Mucosa of stomach (tissue), 1 donor: ENCODE measurements around the gene EXOC5.

Experiments used
- H3K27me3 ChIP-seq: one replicate; pipeline ENCODE4 v1.7.0; 2013; ENCODE audit warnings: mild to moderate bottlenecking, low read length; ENCODE audit not compliant: control insufficient read depth, insufficient read depth
- H3K36me3 ChIP-seq: one replicate; pipeline ENCODE4 v1.7.0; 2013; ENCODE audit warnings: low read length; ENCODE audit not compliant: control insufficient read depth, insufficient read depth
- H3K4me1 ChIP-seq: one replicate; pipeline ENCODE4 v1.7.0; 2013; ENCODE audit warnings: mild to moderate bottlenecking, low read length; ENCODE audit not compliant: control insufficient read depth, insufficient read depth
- H3K4me3 ChIP-seq: one replicate; pipeline ENCODE4 v1.7.0; 2013; ENCODE audit warnings: low read length
- H3K9ac ChIP-seq: one replicate; pipeline ENCODE4 v1.7.0; 2013; ENCODE audit warnings: mild to moderate bottlenecking, low read length, moderate library complexity
- H3K9me3 ChIP-seq: one replicate; pipeline ENCODE4 v1.7.0; 2013; ENCODE audit warnings: mild to moderate bottlenecking, low read length, moderate library complexity; ENCODE audit not compliant: control insufficient read depth
- donor health status: Pancreatic carcinoma.

EXOC5 gene

GRCh38 chr14:57268161-57269069 lies at the start of gene EXOC5, which contains the start of gene AP5M1:
TSS of gene EXOC5 (minus strand) at chr14:57268905. CDS start at chr14:57268648, 257 bp downstream.
TSS of gene AP5M1 (plus strand) at chr14:57268971. CDS start at chr14:57269315, 344 bp downstream.
- H3K36me3 ChIP-seq = no peaks in the 10 kb centered on the region
- peak within 1 kb of the TSS; percentile 79 for H3K9ac ChIP-seq
- peaks cover 9% of the 10 kb centered on the region for H3K4me1 ChIP-seq
- peak within 1 kb of the TSS; percentile 66 for H3K4me3 ChIP-seq
- H3K9me3 ChIP-seq = no peaks in the 10 kb centered on the region
- H3K27me3 ChIP-seq = no peaks in the 10 kb centered on the region

- no peak overlapping the region for H3K4me3 ChIP-seq
- H3K9ac ChIP-seq = no peak overlapping the region
- H3K4me1 ChIP-seq = no peaks in the 10 kb centered on the region
- no peaks in the 10 kb centered on the region for H3K9me3 ChIP-seq
- no peaks in the 10 kb centered on the region for H3K27me3 ChIP-seq
- no peaks in the 10 kb centered on the region for H3K36me3 ChIP-seq
Observed at GRCh38 chr14:57317248-57317833, 48.6 kb upstream of the EXOC5 start.

- H3K9ac ChIP-seq = no peak overlapping the region
- H3K4me1 ChIP-seq = no peaks in the 10 kb centered on the region
- H3K36me3 ChIP-seq = no peaks in the 10 kb centered on the region
- H3K4me3 ChIP-seq = no peak overlapping the region
- peaks cover 2% of the 10 kb centered on the region for H3K27me3 ChIP-seq
- H3K9me3 ChIP-seq = no peaks in the 10 kb centered on the region
Observed at GRCh38 chr14:57314396-57315089, 45.8 kb upstream of the EXOC5 start.

GRCh38 chr14:57302883-57303282 lies 34.2 kb upstream of the EXOC5 start:
- H3K4me3 ChIP-seq = no peak overlapping the region
- H3K9ac ChIP-seq = no peak overlapping the region
- no peaks in the 10 kb centered on the region for H3K36me3 ChIP-seq
- H3K9me3 ChIP-seq = no peaks in the 10 kb centered on the region
- peaks cover 5% of the 10 kb centered on the region for H3K27me3 ChIP-seq
- no peaks in the 10 kb centered on the region for H3K4me1 ChIP-seq

GRCh38 chr14:57299511-57299910 lies 30.8 kb upstream of the EXOC5 start:
- Histone ChIP-seq H3K4me1 (no peaks in the 10 kb centered on the region), H3K36me3 (no peaks in the 10 kb centered on the region), H3K9me3 (no peaks in the 10 kb centered on the region), H3K9ac (no peak overlapping the region), H3K27me3 (no peaks in the 10 kb centered on the region), H3K4me3 (no peak overlapping the region)

GRCh38 chr14:57297852-57298251 lies 29.1 kb upstream of the EXOC5 start:
- Histone ChIP-seq H3K9me3 (no peaks in the 10 kb centered on the region), H3K9ac (no peak overlapping the region), H3K4me1 (no peaks in the 10 kb centered on the region)

GRCh38 chr14:57295239-57295638 lies 26.5 kb upstream of the EXOC5 start:
- Histone ChIP-seq H3K4me3 (no peak overlapping the region), H3K4me1 (no peaks in the 10 kb centered on the region)

More at GRCh38 chr14:57297852-57298251, 29.1 kb upstream of the EXOC5 start:
- Histone ChIP-seq H3K4me3 (no peak overlapping the region), H3K36me3 (no peaks in the 10 kb centered on the region), H3K27me3 (no peaks in the 10 kb centered on the region)

GRCh38 chr14:57293866-57294837 lies 25.4 kb upstream of the EXOC5 start:
- Histone ChIP-seq H3K4me1 (no peaks in the 10 kb centered on the region), H3K27me3 (no peaks in the 10 kb centered on the region), H3K36me3 (no peaks in the 10 kb centered on the region), H3K4me3 (no peak overlapping the region), H3K9ac (no peak overlapping the region), H3K9me3 (no peaks in the 10 kb centered on the region)

More at GRCh38 chr14:57295239-57295638, 26.5 kb upstream of the EXOC5 start:
- no peaks in the 10 kb centered on the region for H3K9me3 ChIP-seq
- no peaks in the 10 kb centered on the region for H3K27me3 ChIP-seq
- no peak overlapping the region for H3K9ac ChIP-seq
- no peaks in the 10 kb centered on the region for H3K36me3 ChIP-seq

GRCh38 chr14:57291692-57292647 lies 23.3 kb upstream of the EXOC5 start:
- Histone ChIP-seq H3K27me3 (no peaks in the 10 kb centered on the region), H3K9ac (no peak overlapping the region), H3K36me3 (no peaks in the 10 kb centered on the region), H3K4me1 (no peaks in the 10 kb centered on the region), H3K4me3 (no peak overlapping the region), H3K9me3 (no peaks in the 10 kb centered on the region)

- Histone ChIP-seq H3K9ac (no peak overlapping the region), H3K36me3 (no peaks in the 10 kb centered on the region), H3K4me3 (no peak overlapping the region), H3K9me3 (no peaks in the 10 kb centered on the region), H3K4me1 (no peaks in the 10 kb centered on the region), H3K27me3 (no peaks in the 10 kb centered on the region)
Observed at GRCh38 chr14:57290751-57291150, 22.0 kb upstream of the EXOC5 start.
